Caki2 (cell line): ENCODE measurements around the gene NME7. TPM values are rescaled to one million over a fixed set of nuclear protein-coding genes. Genes with fewer than 3 reads are reported as not detected.
A peak's percentile ranks its signal among the peaks of the same experiment; 100 is the strongest.

ENCODE experiments used
- DNase-seq: peaks from one replicate; pipeline ENCODE4 v3.0.0-alpha.2; 2015; ENCODE audit warnings: low read depth
- in situ Hi-C: cut with HindIII; loops from 2 replicates; pipeline ENCODE4 v1.10.0; 2016; ENCODE audit warnings: low sequenced_read_pairs, low pct_unique_long_range_greater_than_20kb, mixed read lengths
- total RNA-seq: library from RNA; depleted of rRNA; stranded (reverse); fragments of >200 nt; shearing (Covaris generic); gene quantifications from 2 replicates; pipeline ENCODE4 v1.2.3, GENCODE V29; 2014; ENCODE audit warnings: low replicate concordance

NME7 gene
- total RNA-seq, 1 experiment from 2014 or later, result 7.8 TPM

- DNase-seq, result no peak
- in situ Hi-C loops, result no loop called here
These were observed 107.0 kb downstream of the NME7 start for GRCh38 chr1:169260478-169261151.

GRCh38 chr1:169259816-169260215 is 107.8 kb downstream of the NME7 start:
- in situ Hi-C loops, result no loop called here
- DNase-seq, result no peak

GRCh38 chr1:169250795-169251194 is 116.8 kb downstream of the NME7 start:
- DNase-seq, result no peak
- in situ Hi-C loops, result no loop called here

DNA sequence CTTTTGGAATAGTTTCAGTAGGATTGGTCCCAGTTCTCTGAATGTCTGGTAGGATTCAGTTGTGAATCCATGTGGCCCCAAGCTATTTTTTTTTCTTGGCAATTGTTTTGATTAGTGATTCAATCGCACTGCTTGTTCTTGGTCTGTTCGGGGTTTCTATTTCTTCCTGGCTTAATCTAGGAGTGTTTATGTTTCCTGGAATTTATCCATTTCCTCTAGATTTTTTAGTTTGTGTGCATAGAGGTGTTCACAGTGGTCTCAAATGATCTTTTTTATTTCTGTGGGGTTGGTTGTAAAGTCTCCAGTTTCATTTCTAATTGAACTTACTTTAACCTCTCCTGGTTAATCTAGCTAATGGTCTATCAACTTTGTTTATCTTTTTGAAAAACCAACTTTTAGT is 117.6 kb downstream of the NME7 start:
- peak; percentile 16 for DNase-seq
- in situ Hi-C loops, result no loop called here

DNA sequence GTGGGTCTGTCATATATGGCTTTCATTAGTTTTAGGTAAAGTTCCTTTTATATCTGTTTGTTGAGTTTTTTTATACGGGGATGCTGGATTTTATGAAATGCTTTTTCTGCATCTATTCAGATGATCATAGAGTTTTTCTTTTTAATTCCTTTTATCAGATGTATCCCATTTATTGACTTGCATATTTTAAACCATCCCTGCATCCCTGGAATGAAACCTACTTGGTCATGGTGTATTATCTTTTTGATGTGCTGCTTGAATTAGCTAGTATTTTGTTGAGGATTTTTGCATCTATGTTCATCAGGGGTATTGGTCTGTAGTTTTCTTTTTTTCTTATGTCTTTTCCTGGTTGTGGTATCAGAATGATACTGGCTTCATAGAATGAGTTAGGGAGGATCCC is 118.0 kb downstream of the NME7 start:
- in situ Hi-C loops, result no loop called here
- no peak for DNase-seq

GRCh38 chr1:169245706-169246105 is 121.9 kb downstream of the NME7 start:
- in situ Hi-C loops, result no loop called here
- DNase-seq, result no peak

DNA sequence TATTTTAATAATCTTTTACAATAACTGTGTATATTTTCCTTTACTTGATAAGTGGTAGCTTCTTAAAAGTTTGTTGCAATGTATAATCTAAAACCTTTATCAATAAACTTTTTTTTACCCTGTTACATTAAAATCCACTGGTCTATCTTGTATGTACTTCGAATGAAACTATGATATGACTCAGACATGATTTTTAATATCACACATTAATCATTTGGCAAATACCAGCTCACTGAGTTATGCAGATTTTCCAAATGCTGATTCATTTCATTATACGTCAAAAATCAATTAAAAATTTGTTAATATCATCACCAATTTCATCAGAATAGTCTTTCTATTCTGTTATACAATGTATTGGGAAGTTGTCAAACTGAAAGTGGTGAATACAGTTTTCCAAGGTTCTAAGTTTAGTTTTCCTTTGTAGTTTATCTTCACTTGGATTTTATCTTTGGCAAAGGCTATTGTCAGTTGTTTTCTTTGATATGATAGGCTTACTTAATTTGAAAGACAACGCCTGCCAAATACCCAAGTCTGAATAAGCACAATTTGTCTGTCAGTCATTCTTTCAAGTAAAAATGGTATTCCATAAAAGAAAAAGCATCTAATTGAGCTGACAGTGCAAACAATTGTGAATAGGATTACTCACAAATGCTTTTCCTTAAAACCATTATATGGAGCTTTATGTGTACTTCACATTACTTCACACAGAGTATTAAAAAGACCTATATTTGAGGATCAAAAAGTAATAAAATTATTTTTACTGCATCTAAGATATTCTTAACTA is 127.0 kb downstream of the NME7 start:
- in situ Hi-C loops, result no loop called here
- DNase-seq, result no peak

DNA sequence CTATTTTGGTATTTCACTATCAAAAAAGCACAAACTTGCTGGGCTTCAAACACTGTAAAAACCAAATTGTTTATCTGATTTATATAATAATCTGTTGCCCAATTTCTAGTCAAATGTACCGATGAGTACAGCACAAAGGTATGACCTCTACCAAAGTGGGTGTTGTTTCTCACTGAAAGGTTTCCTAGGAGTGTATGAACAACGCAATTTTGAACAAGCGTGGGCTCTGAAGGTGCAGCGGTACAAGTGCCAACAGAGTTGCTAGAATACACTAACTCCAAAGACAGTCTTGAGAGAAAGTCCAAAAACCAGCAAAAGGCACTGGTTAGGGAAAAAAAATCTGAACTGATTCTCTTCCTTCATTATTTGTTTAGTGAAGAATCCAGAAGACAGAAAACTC is 130.7 kb downstream of the NME7 start:
- in situ Hi-C loops, result no loop called here

DNA sequence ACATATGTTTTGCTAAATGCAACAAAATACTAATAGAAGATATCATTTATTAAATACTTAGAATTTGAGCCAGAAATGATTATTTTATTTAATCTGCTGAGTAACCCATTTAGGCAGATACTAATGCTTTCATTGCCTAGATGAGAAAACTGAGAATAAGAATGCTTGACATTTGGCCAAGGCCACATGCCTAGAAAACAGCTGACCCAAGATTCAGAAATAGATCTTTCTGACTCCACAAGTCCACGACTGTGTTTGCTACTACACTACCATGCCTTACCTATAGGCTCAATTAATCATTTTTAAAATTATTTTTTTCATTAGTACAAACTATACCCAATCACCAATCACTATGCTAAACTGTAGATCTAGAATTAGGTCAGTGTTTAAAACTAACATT is 131.5 kb downstream of the NME7 start:
- in situ Hi-C loops, result no loop called here
- DNase-seq, result no peak

More for the DNA sequence above, 130.7 kb downstream of the NME7 start:
- DNase-seq, result no peak

- in situ Hi-C loops, result no loop called here
- DNase-seq, result no peak
These were observed 132.0 kb downstream of the NME7 start for GRCh38 chr1:169235568-169235967.

DNA sequence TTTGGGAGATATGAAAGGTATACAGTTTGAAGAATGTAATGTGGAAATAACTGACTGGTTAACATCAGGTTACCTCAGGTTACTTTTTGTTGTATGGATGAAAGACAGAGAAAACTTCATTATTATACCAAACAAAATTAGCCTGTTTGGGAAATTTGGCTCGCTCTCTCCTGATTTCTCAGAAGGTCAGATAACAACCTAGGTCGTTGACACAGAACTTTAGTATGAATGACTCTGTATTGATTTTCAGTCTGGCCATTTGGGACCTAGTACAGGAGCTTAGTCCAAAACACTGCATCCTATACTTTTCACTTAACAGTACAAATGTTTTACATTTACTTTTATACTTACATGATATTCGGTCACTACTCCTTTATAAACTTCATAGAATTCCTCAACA is 132.8 kb downstream of the NME7 start:
- in situ Hi-C loops, result no loop called here
- no peak for DNase-seq

GRCh38 chr1:169217636-169218035 is 150.0 kb downstream of the NME7 start:
- in situ Hi-C loops, result no loop called here
- no peak for DNase-seq

GRCh38 chr1:169214598-169214997 is 153.0 kb downstream of the NME7 start:
- no peak for DNase-seq
- in situ Hi-C loops, result no loop called here

GRCh38 chr1:169212088-169212487 is 155.5 kb downstream of the NME7 start:
- no peak for DNase-seq
- in situ Hi-C loops, result no loop called here

- in situ Hi-C loops, result no loop called here
- no peak for DNase-seq
These were observed 159.6 kb downstream of the NME7 start for GRCh38 chr1:169207797-169208520.

DNA sequence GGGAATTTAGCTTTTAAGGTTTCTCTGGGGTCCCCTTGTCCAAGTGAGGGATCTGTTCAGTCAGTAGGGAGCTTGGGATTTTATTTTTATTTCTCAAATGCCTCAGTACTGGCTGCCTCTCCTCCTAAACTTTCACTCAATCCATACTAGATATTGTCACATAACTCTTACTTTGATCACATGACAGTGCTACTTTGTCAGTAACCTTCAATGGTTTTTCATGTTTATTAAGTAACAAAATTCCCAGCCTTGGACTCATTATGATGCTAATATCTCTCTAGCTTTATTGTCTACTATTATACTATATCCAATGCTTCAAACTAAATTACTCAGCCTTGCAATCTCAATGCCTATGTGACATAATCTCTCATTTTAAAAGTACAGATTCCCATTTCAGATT is 163.4 kb downstream of the NME7 start:
- in situ Hi-C loops, result no loop called here
- DNase-seq, result no peak

- DNase-seq, result no peak
- in situ Hi-C loops, result no loop called here
These were observed 164.6 kb downstream of the NME7 start for GRCh38 chr1:169202791-169203665.

GRCh38 chr1:169201084-169201619 is 166.4 kb downstream of the NME7 start:
- no peak for DNase-seq
- in situ Hi-C loops, result no loop called here
